ENCODE measurements around the gene HSFX4. TPM values are rescaled to one million over a fixed set of nuclear protein-coding genes. Genes with fewer than 3 reads are reported as not detected.
"Not testable (repeated sequence)": the region's sequence is repeated elsewhere in the genome, so short reads cannot be mapped to it uniquely, and the experiment has no call there.

Gene HSFX4, protein sequence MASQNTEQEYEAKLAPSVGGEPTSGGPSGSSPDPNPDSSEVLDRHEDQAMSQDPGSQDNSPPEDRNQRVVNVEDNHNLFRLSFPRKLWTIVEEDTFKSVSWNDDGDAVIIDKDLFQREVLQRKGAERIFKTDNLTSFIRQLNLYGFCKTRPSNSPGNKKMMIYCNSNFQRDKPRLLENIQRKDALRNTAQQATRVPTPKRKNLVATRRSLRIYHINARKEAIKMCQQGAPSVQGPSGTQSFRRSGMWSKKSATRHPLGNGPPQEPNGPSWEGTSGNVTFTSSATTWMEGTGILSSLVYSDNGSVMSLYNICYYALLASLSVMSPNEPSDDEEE
- polyA plus RNA-seq (2013, experiment 1 of 2) = not detected
- not detected for polyA plus RNA-seq (2013, experiment 2 of 2)

DNA sequence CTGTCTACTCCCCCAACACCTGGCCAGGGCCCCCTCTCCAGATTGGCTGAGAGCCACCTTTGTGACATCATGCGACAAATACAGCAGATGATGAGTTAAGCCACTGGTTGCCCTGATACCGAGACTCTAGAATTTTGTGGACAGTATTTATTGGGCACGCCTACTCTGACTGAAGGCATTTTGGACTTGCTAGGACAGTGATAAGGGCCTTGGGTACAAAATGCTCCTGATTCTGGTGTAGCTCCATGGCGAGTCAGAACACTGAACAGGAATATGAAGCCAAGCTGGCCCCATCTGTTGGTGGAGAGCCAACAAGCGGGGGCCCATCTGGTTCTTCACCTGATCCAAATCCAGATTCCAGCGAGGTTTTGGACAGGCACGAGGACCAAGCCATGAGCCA is at the start of gene HSFX4:
HSFX4 (plus strand) TSS at position 174 of the 400 bp plus-strand sequence; CDS start at position 246, 72 bp downstream.
- H2BK120ac ChIP-seq (ENCODE audit: low read depth, low read length); H3K18ac ChIP-seq (ENCODE audit: low read length); H3K27ac ChIP-seq (ENCODE audit: low read depth, low read length); H2AK5ac ChIP-seq (ENCODE audit: low read length); H3K23ac ChIP-seq (ENCODE audit: low read length); H3K4me1 ChIP-seq (ENCODE audit: control insufficient read depth, low read depth, low read length); H3K27me3 ChIP-seq (ENCODE audit: insufficient read depth, low read length, poor library complexity); H4K8ac ChIP-seq (ENCODE audit: low read depth, low read length); H2BK5ac ChIP-seq (ENCODE audit: low read length); H2BK15ac ChIP-seq (replicated peaks; ENCODE audit: low read depth); H3K4ac ChIP-seq (ENCODE audit: low read depth, low read length); H3K4me3 ChIP-seq (ENCODE audit: low read length); H3K79me1 ChIP-seq (ENCODE audit: low read length); H3K36me3 ChIP-seq (ENCODE audit: control insufficient read depth, insufficient read depth, low read length); H3K9ac ChIP-seq (ENCODE audit: low read length); H3K56ac ChIP-seq (ENCODE audit: low read length); H3K4me2 ChIP-seq (ENCODE audit: low read length); H3K79me2 ChIP-seq (ENCODE audit: control insufficient read depth, insufficient read depth, low read length); DNase-seq; H4K5ac ChIP-seq (ENCODE audit: low read length): not testable (repeated sequence)
- no CpG with 5 or more reads among the region's 7 CpGs for WGBS (ENCODE audit: extremely low coverage, insufficient coverage, low lambda C conversion rate)

DNA sequence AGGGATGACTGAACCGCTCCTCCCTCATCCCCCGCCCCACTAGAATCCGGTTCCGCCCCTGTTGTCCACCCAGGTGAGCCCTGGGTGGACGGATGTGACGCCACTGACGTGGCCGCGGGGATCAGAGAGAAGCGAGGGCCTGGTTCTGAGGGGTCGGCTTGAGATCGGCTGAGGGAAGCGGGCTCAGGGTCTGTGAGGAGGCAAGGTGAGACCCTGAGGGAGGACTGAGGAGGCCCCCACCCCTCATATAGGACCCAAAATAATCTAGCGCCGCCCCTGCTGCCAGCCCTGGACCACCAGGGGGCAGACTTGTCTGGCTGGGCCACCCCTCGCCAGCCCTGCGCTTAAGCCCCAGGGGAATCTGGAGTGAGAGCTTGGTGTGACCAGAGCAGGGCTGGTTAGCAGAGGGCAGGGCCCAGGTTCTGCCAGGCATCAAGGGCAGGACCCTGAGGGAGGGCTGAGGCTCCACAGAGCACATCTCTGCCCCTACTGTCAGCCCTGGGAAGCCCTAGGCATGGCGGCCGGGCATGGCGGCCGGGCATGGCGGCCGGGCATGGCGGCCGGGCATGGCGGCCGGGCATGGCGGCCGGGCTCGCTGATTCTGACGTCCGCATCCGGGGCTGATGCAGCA is 48.2 kb upstream of the HSFX4 start, which contains the start of gene MAGEA8:
MAGEA8 (plus strand) TSS at position 103 of the 631 bp plus-strand sequence. CDS start 3,090 bp downstream, outside the sequence.
- Histone ChIP-seq H3K4me1 (ENCODE audit: control insufficient read depth, low read depth, low read length) (no peaks in the 10 kb centered on the region), H2AK5ac (ENCODE audit: low read length) (no peak within 1 kb of the TSS), H3K79me2 (ENCODE audit: control insufficient read depth, insufficient read depth, low read length) (no peaks in the 10 kb centered on the region), H2BK5ac (ENCODE audit: low read length) (no peak within 1 kb of the TSS), H3K27ac (ENCODE audit: low read depth, low read length) (no peak within 1 kb of the TSS), H3K23ac (ENCODE audit: low read length) (no peak within 1 kb of the TSS), H3K9ac (ENCODE audit: low read length) (no peak within 1 kb of the TSS), H3K79me1 (ENCODE audit: low read length) (no peaks in the 10 kb centered on the region), H3K4me2 (ENCODE audit: low read length) (no peak within 1 kb of the TSS), H2BK15ac (replicated peaks; ENCODE audit: low read depth) (no peak within 1 kb of the TSS), H3K36me3 (ENCODE audit: control insufficient read depth, insufficient read depth, low read length) (no peaks in the 10 kb centered on the region), H3K4me3 (ENCODE audit: low read length) (no peak within 1 kb of the TSS), H4K8ac (ENCODE audit: low read depth, low read length) (no peak within 1 kb of the TSS), H3K27me3 (ENCODE audit: insufficient read depth, low read length, poor library complexity) (no peaks in the 10 kb centered on the region), H3K18ac (ENCODE audit: low read length) (no peak within 1 kb of the TSS), H4K5ac (ENCODE audit: low read length) (no peak within 1 kb of the TSS), H3K4ac (ENCODE audit: low read depth, low read length) (no peak within 1 kb of the TSS), H3K56ac (ENCODE audit: low read length) (no peak within 1 kb of the TSS), H2BK120ac (ENCODE audit: low read depth, low read length) (no peak within 1 kb of the TSS)
- DNase-seq = peak; percentile 15
- WGBS (ENCODE audit: extremely low coverage, insufficient coverage, low lambda C conversion rate) = no CpG with 5 or more reads among the region's 33 CpGs

DNA sequence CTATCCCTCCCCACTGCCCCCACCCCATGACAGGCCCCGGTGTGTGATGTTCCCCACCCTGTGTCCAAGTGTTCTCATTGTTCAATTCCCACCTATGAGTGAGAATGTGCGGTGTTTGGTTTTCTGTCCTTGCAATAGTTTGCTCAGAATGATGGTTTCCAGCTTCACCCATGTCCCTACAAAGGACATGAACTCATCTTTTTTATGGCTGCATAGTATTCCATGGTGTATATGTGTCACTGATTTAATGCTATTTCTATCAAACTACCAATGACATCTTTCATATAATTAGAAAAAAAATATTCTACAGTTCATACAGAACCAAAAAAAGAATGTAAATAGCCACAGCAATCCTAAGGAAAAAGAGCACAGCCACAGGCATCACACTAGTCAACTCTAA is 38.5 kb upstream of the HSFX4 start:
- H4K5ac ChIP-seq (ENCODE audit: low read length); H3K23ac ChIP-seq (ENCODE audit: low read length); H3K56ac ChIP-seq (ENCODE audit: low read length); H4K8ac ChIP-seq (ENCODE audit: low read depth, low read length); H3K4me1 ChIP-seq (ENCODE audit: control insufficient read depth, low read depth, low read length); H2BK5ac ChIP-seq (ENCODE audit: low read length); H3K27ac ChIP-seq (ENCODE audit: low read depth, low read length); H3K79me1 ChIP-seq (ENCODE audit: low read length); H3K4me2 ChIP-seq (ENCODE audit: low read length); H3K4ac ChIP-seq (ENCODE audit: low read depth, low read length); H3K79me2 ChIP-seq (ENCODE audit: control insufficient read depth, insufficient read depth, low read length); H3K4me3 ChIP-seq (ENCODE audit: low read length); H3K36me3 ChIP-seq (ENCODE audit: control insufficient read depth, insufficient read depth, low read length); H3K27me3 ChIP-seq (ENCODE audit: insufficient read depth, low read length, poor library complexity); H2BK120ac ChIP-seq (ENCODE audit: low read depth, low read length); H2BK15ac ChIP-seq (replicated peaks; ENCODE audit: low read depth); H3K18ac ChIP-seq (ENCODE audit: low read length); DNase-seq; H3K9ac ChIP-seq (ENCODE audit: low read length); H2AK5ac ChIP-seq (ENCODE audit: low read length): not testable (repeated sequence)
- WGBS (ENCODE audit: extremely low coverage, insufficient coverage, low lambda C conversion rate) = no CpG with 5 or more reads among the region's 2 CpGs

DNA sequence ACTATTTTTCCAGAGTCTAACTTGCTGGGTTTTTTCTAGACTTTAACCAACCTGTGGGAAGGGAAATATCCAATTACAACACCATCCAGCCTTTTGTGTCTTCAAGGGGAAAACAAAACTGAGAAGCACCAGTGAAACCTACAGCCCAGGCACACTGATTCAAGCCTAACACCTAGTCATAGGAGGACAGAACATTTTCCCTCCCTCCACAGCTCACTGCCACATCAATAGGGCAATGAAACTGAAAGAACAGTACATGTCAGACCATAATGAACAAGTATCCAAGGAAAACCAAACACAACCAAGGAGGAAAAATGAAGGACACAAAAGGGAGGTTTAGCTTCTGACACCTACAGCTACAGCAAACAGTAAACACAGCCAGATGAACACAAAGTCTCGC is 30.8 kb upstream of the HSFX4 start:
- Histone ChIP-seq H2BK5ac (ENCODE audit: low read length) (no peak overlapping the region), H3K4me2 (ENCODE audit: low read length) (no peak overlapping the region), H2AK5ac (ENCODE audit: low read length) (no peak overlapping the region), H2BK120ac (ENCODE audit: low read depth, low read length) (no peak overlapping the region), H3K36me3 (ENCODE audit: control insufficient read depth, insufficient read depth, low read length) (no peaks in the 10 kb centered on the region), H3K27me3 (ENCODE audit: insufficient read depth, low read length, poor library complexity) (no peaks in the 10 kb centered on the region), H3K56ac (ENCODE audit: low read length) (no peak overlapping the region), H4K5ac (ENCODE audit: low read length) (no peak overlapping the region), H3K4ac (ENCODE audit: low read depth, low read length) (no peak overlapping the region), H3K79me1 (ENCODE audit: low read length) (no peaks in the 10 kb centered on the region), H3K4me1 (ENCODE audit: control insufficient read depth, low read depth, low read length) (no peaks in the 10 kb centered on the region), H2BK15ac (replicated peaks; ENCODE audit: low read depth) (no peak overlapping the region), H4K8ac (ENCODE audit: low read depth, low read length) (no peak overlapping the region), H3K4me3 (ENCODE audit: low read length) (no peak overlapping the region), H3K9ac (ENCODE audit: low read length) (no peak overlapping the region), H3K27ac (ENCODE audit: low read depth, low read length) (no peak overlapping the region), H3K18ac (ENCODE audit: low read length) (no peak overlapping the region), H3K23ac (ENCODE audit: low read length) (no peak overlapping the region), H3K79me2 (ENCODE audit: control insufficient read depth, insufficient read depth, low read length) (no peaks in the 10 kb centered on the region)
- WGBS (ENCODE audit: extremely low coverage, insufficient coverage, low lambda C conversion rate) = 100% methylated on average over 1 of the region's 1 CpG
- no peak for DNase-seq

DNA sequence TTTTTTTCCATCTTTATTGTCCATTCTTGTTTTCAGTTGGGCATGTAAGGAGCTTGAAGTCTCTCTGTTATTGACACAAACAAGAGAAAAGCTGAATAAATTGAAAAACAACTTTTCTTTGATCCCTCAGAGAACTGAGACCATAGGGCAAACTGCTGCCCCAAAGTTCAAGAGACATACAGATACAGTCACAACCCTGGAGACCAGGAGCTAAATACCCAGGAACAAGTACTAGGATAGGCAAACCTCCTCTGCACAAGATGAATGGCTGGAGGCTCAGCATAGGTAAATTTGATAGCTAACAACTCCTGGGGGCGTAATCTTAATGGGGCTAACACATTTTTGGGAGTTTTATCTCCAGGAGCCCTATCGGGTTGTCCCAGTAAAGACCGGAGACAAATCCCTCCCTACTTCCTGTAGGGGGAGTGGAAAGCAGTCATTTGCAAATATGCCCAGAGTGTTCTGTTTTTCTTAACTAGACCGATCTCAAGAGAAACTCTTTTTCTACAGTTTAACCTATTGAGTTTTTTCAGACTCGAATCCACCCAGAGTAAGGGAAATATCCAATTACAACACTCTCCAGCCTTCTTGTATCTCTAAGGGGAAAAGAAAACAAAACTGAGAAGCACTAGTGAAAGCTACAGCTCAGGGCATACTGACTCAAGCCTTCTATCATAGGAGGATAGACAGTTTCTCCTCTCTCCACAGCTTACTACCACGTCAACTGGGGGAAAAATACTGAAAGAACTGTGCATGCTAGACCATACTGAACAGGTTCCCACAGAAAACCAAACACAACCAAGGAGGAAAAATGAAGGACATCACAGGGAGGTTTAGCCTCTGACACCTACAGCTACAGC is 25.3 kb upstream of the HSFX4 start:
- no peak overlapping the region for H4K5ac ChIP-seq (ENCODE audit: low read length)
- no peaks in the 10 kb centered on the region for H3K79me1 ChIP-seq (ENCODE audit: low read length)
- H3K18ac ChIP-seq (ENCODE audit: low read length) = no peak overlapping the region
- H3K27me3 ChIP-seq (ENCODE audit: insufficient read depth, low read length, poor library complexity) = no peaks in the 10 kb centered on the region
- H3K4me3 ChIP-seq (ENCODE audit: low read length) = no peak overlapping the region
- no peaks in the 10 kb centered on the region for H3K36me3 ChIP-seq (ENCODE audit: control insufficient read depth, insufficient read depth, low read length)
- H2AK5ac ChIP-seq (ENCODE audit: low read length) = no peak overlapping the region
- H2BK5ac ChIP-seq (ENCODE audit: low read length) = no peak overlapping the region
- H3K56ac ChIP-seq (ENCODE audit: low read length) = peak overlapping the region; percentile 67
- no peaks in the 10 kb centered on the region for H3K79me2 ChIP-seq (ENCODE audit: control insufficient read depth, insufficient read depth, low read length)
- DNase-seq = peak; percentile 66
- H3K4ac ChIP-seq (ENCODE audit: low read depth, low read length) = no peak overlapping the region
- H3K23ac ChIP-seq (ENCODE audit: low read length) = no peak overlapping the region
- H2BK120ac ChIP-seq (ENCODE audit: low read depth, low read length) = no peak overlapping the region
- no peak overlapping the region for H4K8ac ChIP-seq (ENCODE audit: low read depth, low read length)
- no peak overlapping the region for H3K27ac ChIP-seq (ENCODE audit: low read depth, low read length)
- H3K4me2 ChIP-seq (ENCODE audit: low read length) = no peak overlapping the region
- H3K9ac ChIP-seq (ENCODE audit: low read length) = no peak overlapping the region
- no peaks in the 10 kb centered on the region for H3K4me1 ChIP-seq (ENCODE audit: control insufficient read depth, low read depth, low read length)
- no CpG with 5 or more reads among the region's 6 CpGs for WGBS (ENCODE audit: extremely low coverage, insufficient coverage, low lambda C conversion rate)
- H2BK15ac ChIP-seq (replicated peaks; ENCODE audit: low read depth) = no peak overlapping the region

Data from mesendoderm (in vitro differentiated cells).